SK-N-SH (cell line): Measurements from ENCODE around the gene BACE2. TPM values are rescaled to one million over a fixed set of nuclear protein-coding genes. Genes with fewer than 3 reads are reported as not detected.
A peak's percentile ranks its signal among the peaks of the same experiment; 100 is the strongest.

Experiments
- CTCF ChIA-PET: fragments of 300-600, 350-600 bp; formaldehyde crosslinking; extraction: SDS; loops from one replicate; lab custom pipeline; 2021; lab: Yijun Ruan, JAX
- POLR2A ChIA-PET: fragments of 350-600 bp; sonication (Branson Sonifier 250); formaldehyde crosslinking; extraction: SDS; loops from one replicate; lab custom pipeline; 2020; ENCODE audit warnings: antibody characterized with exemption, inconsistent platforms; lab: Yijun Ruan, JAX
- DNase-seq: peaks from one replicate; pipeline ENCODE4 v3.0.0; 2012
- H2AFZ ChIP-seq: fragments of 200-600 bp; sonication (generic); 2 replicates; pipeline ENCODE4 v1.8.1; 2016; ENCODE audit warnings: antibody characterized with exemption, mild to moderate bottlenecking, low read depth
- H3F3A ChIP-seq: fragments of 200-600 bp; sonication (generic); replicated peaks from 2 replicates; pipeline ENCODE3; 2016; ENCODE audit warnings: antibody characterized with exemption, mild to moderate bottlenecking; ENCODE audit not compliant: insufficient read depth
- H3K27ac ChIP-seq, 2 experiments: fragments of 200-500 bp in 1 of 2; fragments of 200-600 bp in 1 of 2; sonication (Bioruptor generic) in 1 of 2; sonication (generic), shearing (Covaris generic) in 1 of 2; 2 replicates each; pipeline versions ENCODE4 v1.5.1 to v1.6.1; 2014 to 2016; ENCODE audit warnings: low read depth in 2 of 2, inconsistent platforms in 1 of 2, low read length in 1 of 2, mild to moderate bottlenecking in 1 of 2, mixed read lengths in 1 of 2
- H3K27me3 ChIP-seq: fragments of 200-600 bp; sonication (generic), shearing (Covaris generic); 2 replicates; pipeline ENCODE4 v1.6.1; 2016; ENCODE audit warnings: mixed run types; ENCODE audit not compliant: insufficient read depth
- H3K36me3 ChIP-seq, 2 experiments: fragments of 200-500 bp in 1 of 2; fragments of 200-600 bp in 1 of 2; sonication (Bioruptor generic) in 1 of 2; sonication (generic) in 1 of 2; replicated peaks in 1 of 2; 2 replicates each; pipeline versions ENCODE3 to v1.5.1; 2014 to 2016; ENCODE audit warnings: low read length in 1 of 2, mild to moderate bottlenecking in 1 of 2; ENCODE audit not compliant: insufficient read depth in 2 of 2, control insufficient read depth in 1 of 2
- H3K4me1 ChIP-seq, 2 experiments: fragments of 200-500 bp in 1 of 2; fragments of 200-600 bp in 1 of 2; sonication (Bioruptor generic) in 1 of 2; sonication (generic), shearing (Covaris generic) in 1 of 2; 2 replicates each; pipeline versions ENCODE4 v1.5.1 to v1.6.1; 2014 to 2016; ENCODE audit warnings: low read depth in 1 of 2, low read length in 1 of 2, mixed run types in 1 of 2; ENCODE audit not compliant: insufficient read depth in 2 of 2, control insufficient read depth in 1 of 2
- H3K4me2 ChIP-seq: fragments of 200-600 bp; sonication (generic), shearing (Covaris generic); 2 replicates; pipeline ENCODE4 v1.6.1; 2017; ENCODE audit warnings: mixed run types
- H3K4me3 ChIP-seq, 2 experiments: fragments of 200-500 bp in 1 of 2; fragments of 200-600 bp in 1 of 2; sonication (Bioruptor generic) in 1 of 2; sonication (generic), shearing (Covaris generic) in 1 of 2; 2 replicates each; pipeline versions ENCODE4 v1.5.1 to v1.8.1; 2014 to 2016; ENCODE audit warnings: low read depth in 2 of 2, inconsistent platforms in 1 of 2, low read length in 1 of 2, mild to moderate bottlenecking in 1 of 2, mixed read lengths in 1 of 2, moderate library complexity in 1 of 2
- H3K79me2 ChIP-seq: fragments of 200-600 bp; sonication (generic); 2 replicates; pipeline ENCODE4 v1.8.1; 2017; ENCODE audit warnings: mild to moderate bottlenecking; ENCODE audit not compliant: insufficient read depth
- H3K9ac ChIP-seq: fragments of 200-600 bp; sonication (generic); 2 replicates; pipeline ENCODE4 v1.6.1; 2017; ENCODE audit warnings: mixed run types
- H3K9me2 ChIP-seq: fragments of 200-600 bp; sonication (generic); 2 replicates; pipeline ENCODE4 v1.6.1; 2017; ENCODE audit warnings: mixed run types
- H3K9me3 ChIP-seq: fragments of 200-600 bp; sonication (generic); 2 replicates; pipeline ENCODE4 v1.6.1; 2017; ENCODE audit warnings: mixed run types, mild to moderate bottlenecking, moderate library complexity
- H4K20me1 ChIP-seq: fragments of 200-600 bp; sonication (generic); 2 replicates; pipeline ENCODE4 v1.6.1; 2017; ENCODE audit warnings: mild to moderate bottlenecking, mixed run types; ENCODE audit not compliant: insufficient read depth
- CHD2 ChIP-seq: fragments of 150-350 bp; IDR thresholded peaks from 2 replicates; pipeline ENCODE4 v1.6.1; 2018; ENCODE audit warnings: low read length; ENCODE audit not compliant: partially characterized antibody
- CTCF ChIP-seq: fragments of 200-600 bp; sonication (generic); IDR thresholded peaks from 2 replicates; pipeline ENCODE4 v1.6.1; 2017; ENCODE audit warnings: antibody characterized with exemption, mild to moderate bottlenecking, moderate library complexity
- ELF1 ChIP-seq: IDR thresholded peaks from 2 replicates; pipeline ENCODE4 v1.4.0; 2012
- EP300 ChIP-seq, 2 experiments: IDR thresholded peaks; 2 replicates each; pipeline versions ENCODE4 v1.4.0 to v1.6.1; 2012; ENCODE audit warnings: borderline replicate concordance in 1 of 2, low read depth in 1 of 2, low read length in 1 of 2
- EZH2phosphoT487 ChIP-seq: fragments of 200-600 bp; sonication (generic); IDR thresholded peaks from 2 replicates; pipeline ENCODE4 v1.6.1; 2017; ENCODE audit warnings: low read depth, mixed run types, mild to moderate bottlenecking, antibody characterized with exemption, moderate library complexity, borderline replicate concordance
- FOSL2 ChIP-seq: IDR thresholded peaks from 2 replicates; pipeline ENCODE4 v1.4.0; 2012; ENCODE audit warnings: low read depth, mild to moderate bottlenecking, moderate library complexity, borderline replicate concordance
- FOXJ3 ChIP-seq: sonication (generic); formaldehyde crosslinking; IDR thresholded peaks from 2 replicates; pipeline ENCODE4 v1.5.1; 2020; ENCODE audit warnings: mild to moderate bottlenecking, missing genetic modification reagents
- FOXM1 ChIP-seq: IDR thresholded peaks from 2 replicates; pipeline ENCODE4 v1.4.0; 2012; ENCODE audit warnings: low read depth, mild to moderate bottlenecking
- GATA2 ChIP-seq: sonication (generic); formaldehyde crosslinking; IDR thresholded peaks from 2 replicates; pipeline ENCODE4 v1.5.0; 2020; ENCODE audit warnings: mild to moderate bottlenecking, missing genetic modification reagents
- NRF1 ChIP-seq: IDR thresholded peaks from 2 replicates; pipeline ENCODE4 v1.6.1; 2012; ENCODE audit warnings: low read depth, mild to moderate bottlenecking, low read length
- RAD21 ChIP-seq: IDR thresholded peaks from 2 replicates; pipeline ENCODE4 v1.6.1; 2012; ENCODE audit warnings: mild to moderate bottlenecking, low read length
- RFX5 ChIP-seq: IDR thresholded peaks from 2 replicates; pipeline ENCODE4 v1.6.1; 2012; ENCODE audit warnings: mild to moderate bottlenecking, improper control_type of control experiment, low read length
- SMC3 ChIP-seq: IDR thresholded peaks from 2 replicates; pipeline ENCODE4 v1.6.1; 2012; ENCODE audit warnings: low read depth, low read length, improper control_type of control experiment
- TAF1 ChIP-seq: IDR thresholded peaks from 2 replicates; pipeline ENCODE4 v1.6.1; 2012; ENCODE audit warnings: low read depth, mild to moderate bottlenecking, low read length, moderate library complexity, borderline replicate concordance
- TCF12 ChIP-seq: IDR thresholded peaks from 2 replicates; pipeline ENCODE4 v1.4.0; 2012
- TEAD4 ChIP-seq: IDR thresholded peaks from 2 replicates; pipeline ENCODE4 v1.4.0; 2012; ENCODE audit warnings: mild to moderate bottlenecking, borderline replicate concordance; ENCODE audit not compliant: insufficient read depth
- USF2 ChIP-seq: fragments of 150-350 bp; IDR thresholded peaks from 2 replicates; pipeline ENCODE4 v1.6.1; 2017; ENCODE audit warnings: antibody characterized with exemption, low read length, low read depth, borderline replicate concordance
- YY1 ChIP-seq: IDR thresholded peaks from 2 replicates; pipeline ENCODE4 v1.4.0; 2012; ENCODE audit warnings: low read depth, mild to moderate bottlenecking
- WGBS: methylation state at CpG from one replicate; pipeline ENCODE4 v1.1.6; 2017; ENCODE audit warnings: low lambda C conversion rate; 5-methylcytosine and 5-hydroxymethylcytosine counted together
- polyA plus RNA-seq, 3 experiments: library from polyadenylated mRNA; depleted of rRNA; stranded (reverse); fragments of >200 nt; gene quantifications; 2 replicates each; pipeline ENCODE4 v1.2.3, GENCODE V29; 2012
- TF ChIP-seq, protein P1 (sequence below): IDR thresholded peaks from 2 replicates; pipeline ENCODE4 v1.4.0; 2012; ENCODE audit warnings: low read depth, borderline replicate concordance

The BACE2 gene
- polyA plus RNA-seq, 1 of the 3 experiments (the other 2 are of a cell fraction): 23.4 TPM

GRCh38 chr21:41119901-41120300 lies 48.1 kb upstream of the BACE2 start (continued):
- TF ChIP-seq USF2 (no peak), FOXM1 (no peak), FOSL2 (no peak), TCF12 (no peak), GATA2 (no peak), CHD2 (no peak), EZH2phosphoT487 (no peak), YY1 (no peak), NRF1 (no peak)
- TF ChIP-seq, protein P1, sequence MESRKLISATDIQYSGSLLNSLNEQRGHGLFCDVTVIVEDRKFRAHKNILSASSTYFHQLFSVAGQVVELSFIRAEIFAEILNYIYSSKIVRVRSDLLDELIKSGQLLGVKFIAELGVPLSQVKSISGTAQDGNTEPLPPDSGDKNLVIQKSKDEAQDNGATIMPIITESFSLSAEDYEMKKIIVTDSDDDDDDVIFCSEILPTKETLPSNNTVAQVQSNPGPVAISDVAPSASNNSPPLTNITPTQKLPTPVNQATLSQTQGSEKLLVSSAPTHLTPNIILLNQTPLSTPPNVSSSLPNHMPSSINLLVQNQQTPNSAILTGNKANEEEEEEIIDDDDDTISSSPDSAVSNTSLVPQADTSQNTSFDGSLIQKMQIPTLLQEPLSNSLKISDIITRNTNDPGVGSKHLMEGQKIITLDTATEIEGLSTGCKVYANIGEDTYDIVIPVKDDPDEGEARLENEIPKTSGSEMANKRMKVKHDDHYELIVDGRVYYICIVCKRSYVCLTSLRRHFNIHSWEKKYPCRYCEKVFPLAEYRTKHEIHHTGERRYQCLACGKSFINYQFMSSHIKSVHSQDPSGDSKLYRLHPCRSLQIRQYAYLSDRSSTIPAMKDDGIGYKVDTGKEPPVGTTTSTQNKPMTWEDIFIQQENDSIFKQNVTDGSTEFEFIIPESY: no peak
- TF ChIP-seq, all 33 proteins: peak for 0

DNA sequence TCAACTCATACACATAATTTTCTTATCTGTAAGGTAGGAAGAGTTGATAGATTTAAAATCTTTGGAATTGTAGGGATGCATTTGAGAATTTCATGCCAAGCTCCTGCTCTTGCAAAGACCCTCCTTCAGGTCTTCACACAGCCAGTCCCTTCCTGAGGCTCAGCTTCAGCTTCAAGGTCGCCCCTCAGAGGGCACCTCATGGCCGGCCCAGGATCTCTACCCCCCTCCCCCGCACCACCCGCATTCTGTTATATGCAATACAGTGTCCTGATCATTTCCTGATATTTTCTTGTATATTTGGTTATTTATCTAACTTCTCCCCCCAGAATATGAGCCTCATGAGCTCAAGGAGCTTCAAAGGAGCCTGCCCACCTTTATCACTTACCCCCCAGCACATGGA lies 47.0 kb upstream of the BACE2 start:
- 50% methylated on average over 4 of the region's 4 CpGs for WGBS
- POLR2A ChIA-PET: no interaction called here

DNA sequence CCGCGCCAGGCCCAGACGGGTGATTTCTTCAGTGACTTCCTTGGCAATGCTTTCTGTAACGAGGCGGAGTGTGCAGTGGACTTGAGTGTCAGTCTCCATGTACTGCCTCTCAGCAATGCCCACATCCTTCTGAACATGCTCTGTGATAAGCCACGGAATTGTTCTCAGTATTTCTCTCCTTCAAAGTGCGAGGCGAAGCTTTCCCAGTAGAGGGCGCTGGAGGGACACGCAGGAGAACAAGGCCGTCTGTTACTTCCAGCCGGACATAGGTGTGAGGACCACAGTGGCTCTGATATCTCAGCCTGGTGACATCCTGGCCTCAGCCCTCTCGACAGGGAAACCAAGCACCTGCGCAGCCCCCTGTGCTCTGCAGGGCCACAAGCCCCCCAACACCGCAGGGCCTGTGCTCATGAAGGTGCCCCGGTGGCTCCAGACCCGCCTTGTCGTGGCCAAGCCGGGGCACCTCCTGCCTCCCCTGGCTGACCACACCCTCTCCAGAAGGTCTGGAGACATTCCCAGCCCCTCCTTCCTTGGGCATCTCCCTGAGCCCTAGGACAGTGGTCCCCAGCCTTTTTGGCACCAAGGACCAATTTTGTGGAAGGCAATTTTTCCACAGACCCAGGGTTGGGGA lies 46.1 kb upstream of the BACE2 start:
- DNase-seq: peak; percentile 61
- Histone ChIP-seq H3F3A (no peaks in the 10 kb centered on the region), H3K4me3 (no peak overlapping the region), H3K27me3 (0 out of 2 replicates have a peak, but pooled peaks cover 6% of the 10 kb centered on the region), H3K9ac (no peak overlapping the region), H2AFZ (no peak overlapping the region), H3K79me2 (no peaks in the 10 kb centered on the region), H3K9me2 (no peaks in the 10 kb centered on the region), H3K27ac (no peak overlapping the region), H3K4me1 (no peaks in the 10 kb centered on the region), H3K9me3 (no peaks in the 10 kb centered on the region), H3K36me3 (no peaks in the 10 kb centered on the region), H3K4me2 (no peak overlapping the region), H4K20me1 (no peaks in the 10 kb centered on the region)
- CTCF ChIA-PET: interaction anchor here (0.6 to 8.9 kb wide), 11 partner anchors 11 to 1255 kb away, joined by 3 to 105 read pairs (median 3); partner anchors contain the start of gene PCP4
- 36% methylated on average over 17 of the region's 19 CpGs for WGBS
- POLR2A ChIA-PET: no interaction called here
- TF ChIP-seq SMC3: peak; percentile 38
- TF ChIP-seq GATA2: no peak
- TF ChIP-seq, protein P1: no peak
- TF ChIP-seq CTCF: peak; percentile 71
- TF ChIP-seq RAD21: peak; percentile 68
- no peak for TF ChIP-seq NRF1
- no peak for TF ChIP-seq ELF1
- TF ChIP-seq FOXJ3: no peak

More for the DNA sequence above, 47.0 kb upstream of the BACE2 start:
- CTCF ChIA-PET: interaction anchor here (1.4 to 8.9 kb wide), 5 partner anchors 10 to 1254 kb away, joined by 3 to 105 read pairs (median 6); partner anchors contain the start of gene PCP4
- TF ChIP-seq TEAD4 (no peak), RFX5 (no peak), TAF1 (no peak), EP300 (IDR thresholded peaks at IDR 0.05; ENCODE audit: borderline replicate concordance in 1 of 2, low read depth in 1 of 2, low read length in 1 of 2) (no peak)
- no peak overlapping the region for H2AFZ ChIP-seq
- no peak overlapping the region for H3K4me3 ChIP-seq
- no peak overlapping the region for H3K9ac ChIP-seq
- no peaks in the 10 kb centered on the region for H3K9me2 ChIP-seq
- H3K27ac ChIP-seq: no peak overlapping the region
- H3K79me2 ChIP-seq: no peaks in the 10 kb centered on the region
- DNase-seq: no peak
- no peaks in the 10 kb centered on the region for H4K20me1 ChIP-seq
- H3K4me1 ChIP-seq: no peaks in the 10 kb centered on the region
- no peak overlapping the region for H3K4me2 ChIP-seq
- 0 out of 2 replicates have a peak, but pooled peaks cover 6% of the 10 kb centered on the region for H3K27me3 ChIP-seq
- no peaks in the 10 kb centered on the region for H3K9me3 ChIP-seq
- no peaks in the 10 kb centered on the region for H3K36me3 ChIP-seq
- no peaks in the 10 kb centered on the region for H3F3A ChIP-seq
